Nephron progenitor cell (in vitro differentiated cells): ENCODE measurements around the gene REXO1.

ENCODE experiments used
- DNase-seq: peaks from one replicate; pipeline ENCODE4 v3.0.0; 2021
- H3K27ac Mint-ChIP-seq: 2 replicates; pipeline ENCODE4 v1.8.0; 2021; ENCODE audit warnings: mild to moderate bottlenecking, moderate library complexity, mixed read lengths
- H3K27me3 Mint-ChIP-seq: 2 replicates; pipeline ENCODE4 v1.8.0; 2021; ENCODE audit warnings: mild to moderate bottlenecking, low read depth, mixed read lengths; ENCODE audit not compliant: poor library complexity
- H3K36me3 Mint-ChIP-seq: 2 replicates; pipeline ENCODE4 v1.8.0; 2021; ENCODE audit warnings: low read depth, mixed read lengths
- H3K4me1 Mint-ChIP-seq: 2 replicates; pipeline ENCODE4 v1.8.0; 2021; ENCODE audit warnings: mixed read lengths
- H3K4me3 Mint-ChIP-seq: 2 replicates; pipeline ENCODE4 v1.8.0; 2021; ENCODE audit warnings: mild to moderate bottlenecking, moderate library complexity, mixed read lengths
- H3K9me3 Mint-ChIP-seq: 2 replicates; pipeline ENCODE4 v1.8.0; 2021; ENCODE audit warnings: mild to moderate bottlenecking, moderate library complexity, mixed read lengths
- CTCF ChIP-seq: fragments of 200-600 bp; sonication (generic); IDR thresholded peaks from 2 replicates; pipeline ENCODE4 v1.5.0; 2021; ENCODE audit warnings: antibody characterized with exemption

Gene REXO1

GRCh38 chr19:1873524-1874473, 25.5 kb upstream of the REXO1 start:
- no peak for TF ChIP-seq CTCF
- peaks cover 9% of the 10 kb centered on the region for H3K36me3 Mint-ChIP-seq
- no peaks in the 10 kb centered on the region for H3K27me3 Mint-ChIP-seq
- DNase-seq = no peak
- no peaks in the 10 kb centered on the region for H3K9me3 Mint-ChIP-seq
- peaks cover 18% of the 10 kb centered on the region for H3K4me1 Mint-ChIP-seq
- H3K27ac Mint-ChIP-seq = peak overlapping the region; percentile 32
- H3K4me3 Mint-ChIP-seq = peak overlapping the region; percentile 96

GRCh38 chr19:1872807-1873523, 24.7 kb upstream of the REXO1 start:
- no peaks in the 10 kb centered on the region for H3K27me3 Mint-ChIP-seq
- no peaks in the 10 kb centered on the region for H3K9me3 Mint-ChIP-seq
- H3K36me3 Mint-ChIP-seq = peaks cover 9% of the 10 kb centered on the region
- no peak overlapping the region for H3K27ac Mint-ChIP-seq
- H3K4me3 Mint-ChIP-seq = no peak overlapping the region
- DNase-seq = no peak
- TF ChIP-seq CTCF = no peak
- peaks cover 18% of the 10 kb centered on the region for H3K4me1 Mint-ChIP-seq

- Mint-ChIP-seq H3K27ac (no peak overlapping the region), H3K4me1 (peaks cover 18% of the 10 kb centered on the region), H3K4me3 (no peak overlapping the region), H3K9me3 (no peaks in the 10 kb centered on the region), H3K27me3 (no peaks in the 10 kb centered on the region), H3K36me3 (peaks cover 9% of the 10 kb centered on the region)
- TF ChIP-seq CTCF = no peak
- no peak for DNase-seq
These were observed 23.3 kb upstream of the REXO1 start for GRCh38 chr19:1871630-1872029.

- no peak overlapping the region for H3K27ac Mint-ChIP-seq
- H3K27me3 Mint-ChIP-seq = no peaks in the 10 kb centered on the region
- no peak for DNase-seq
These were observed 22.9 kb upstream of the REXO1 start for GRCh38 chr19:1871140-1871597.

GRCh38 chr19:1868971-1869370, 20.7 kb upstream of the REXO1 start:
- Mint-ChIP-seq H3K9me3 (no peaks in the 10 kb centered on the region), H3K4me1 (peaks cover 3% of the 10 kb centered on the region), H3K27me3 (no peaks in the 10 kb centered on the region), H3K4me3 (no peak overlapping the region), H3K27ac (peak overlapping the region; percentile 59), H3K36me3 (peaks cover 9% of the 10 kb centered on the region)
- DNase-seq = no peak
- TF ChIP-seq CTCF = no peak

More at GRCh38 chr19:1871140-1871597, 22.9 kb upstream of the REXO1 start:
- Mint-ChIP-seq H3K9me3 (no peaks in the 10 kb centered on the region), H3K4me1 (peaks cover 18% of the 10 kb centered on the region), H3K36me3 (peaks cover 9% of the 10 kb centered on the region), H3K4me3 (no peak overlapping the region)
- no peak for TF ChIP-seq CTCF
